Loucy (cell line): Measurements from ENCODE around the gene SKIC8.
A peak's percentile ranks its signal among the peaks of the same experiment; 100 is the strongest.

Experiments
- H2AFZ ChIP-seq: fragments of 200-600 bp; sonication (generic); 2 replicates; pipeline ENCODE4 v1.6.0; 2016; ENCODE audit warnings: antibody characterized with exemption, mild to moderate bottlenecking, low read length, moderate library complexity
- H3F3A ChIP-seq: fragments of 200-600 bp; 2 replicates; pipeline ENCODE4 v1.6.0; 2016; ENCODE audit warnings: antibody characterized with exemption, low read depth, mild to moderate bottlenecking
- H3K27me3 ChIP-seq: fragments of 200-600 bp; sonication (generic); 2 replicates; pipeline ENCODE4 v1.6.1; 2014; ENCODE audit warnings: low read length, mild to moderate bottlenecking; ENCODE audit not compliant: insufficient read depth, poor library complexity, severe bottlenecking
- H3K36me3 ChIP-seq: fragments of 200-600 bp; sonication (generic); 2 replicates; pipeline ENCODE4 v1.6.1; 2016; ENCODE audit warnings: low read length; ENCODE audit not compliant: insufficient read depth
- H3K4me1 ChIP-seq: fragments of 200-600 bp; sonication (generic); 2 replicates; pipeline ENCODE4 v1.5.1; 2014; ENCODE audit warnings: low read length, mild to moderate bottlenecking; ENCODE audit not compliant: insufficient read depth, poor library complexity, severe bottlenecking
- H3K4me2 ChIP-seq: fragments of 200-600 bp; sonication (generic); 2 replicates; pipeline ENCODE4 v1.6.0; 2014; ENCODE audit warnings: antibody characterized with exemption, low read length, low read depth, mild to moderate bottlenecking; ENCODE audit not compliant: poor library complexity, severe bottlenecking
- H3K4me3 ChIP-seq: fragments of 200-600 bp; sonication (generic); 2 replicates; pipeline ENCODE4 v1.5.1; 2014; ENCODE audit warnings: low read length, mild to moderate bottlenecking, mixed read lengths; ENCODE audit not compliant: poor library complexity, severe bottlenecking
- H3K79me2 ChIP-seq: fragments of 200-600 bp; sonication (generic); 2 replicates; pipeline ENCODE4 v1.6.1; 2014; ENCODE audit warnings: low read length; ENCODE audit not compliant: insufficient read depth
- H3K9ac ChIP-seq: fragments of 200-600 bp; sonication (generic); 2 replicates; pipeline ENCODE4 v1.6.0; 2014; ENCODE audit warnings: mild to moderate bottlenecking, low read depth, low read length, moderate library complexity; ENCODE audit not compliant: poor library complexity, severe bottlenecking
- H3K9me2 ChIP-seq: fragments of 200-600 bp; sonication (generic); replicated peaks from 2 replicates; pipeline ENCODE4 v1.6.1; 2016; ENCODE audit warnings: low read depth, low read length, mixed read lengths
- H3K9me3 ChIP-seq: fragments of 200-600 bp; sonication (generic); 2 replicates; pipeline ENCODE4 v1.6.1; 2014; ENCODE audit warnings: mild to moderate bottlenecking, antibody characterized with exemption, low read length, low read depth; ENCODE audit not compliant: insufficient read depth
- H4K20me1 ChIP-seq: fragments of 200-600 bp; sonication (generic); 2 replicates; pipeline ENCODE4 v1.6.0; 2014; ENCODE audit warnings: antibody characterized with exemption, low read length, mild to moderate bottlenecking; ENCODE audit not compliant: insufficient read depth, poor library complexity, severe bottlenecking
- CTCF ChIP-seq: fragments of 200-600 bp; sonication (generic); conservative IDR thresholded peaks from 2 replicates; pipeline ENCODE4 v1.5.1; 2014; ENCODE audit warnings: mild to moderate bottlenecking, antibody characterized with exemption, low read length
- EZH2phosphoT487 ChIP-seq: fragments of 200-600 bp; IDR thresholded peaks from 2 replicates; pipeline ENCODE4 v1.6.1; 2018; ENCODE audit warnings: antibody characterized with exemption, mild to moderate bottlenecking, moderate library complexity, borderline replicate concordance

The SKIC8 gene

GRCh38 chr15:78291052-78291451, 8.4 kb downstream of the SKIC8 start:
- H3K9me3 ChIP-seq: no peaks in the 10 kb centered on the region
- H3K4me2 ChIP-seq: no peak overlapping the region
- H3K36me3 ChIP-seq: no peaks in the 10 kb centered on the region; the same call in 1 of the 2 replicates

GRCh38 chr15:78290222-78290621, 9.2 kb downstream of the SKIC8 start:
- H3K9me3 ChIP-seq: no peaks in the 10 kb centered on the region
- H3K27me3 ChIP-seq: no peaks in the 10 kb centered on the region
- no peak overlapping the region for H3K4me2 ChIP-seq
- H4K20me1 ChIP-seq: no peaks in the 10 kb centered on the region
- H3K36me3 ChIP-seq: no peaks in the 10 kb centered on the region; the same call in 1 of the 2 replicates
- no peaks in the 10 kb centered on the region for H3K9me2 ChIP-seq
- H3K9ac ChIP-seq: no peak overlapping the region
- H3K79me2 ChIP-seq: no peaks in the 10 kb centered on the region
- H3F3A ChIP-seq: no peaks in the 10 kb centered on the region
- no peaks in the 10 kb centered on the region for H3K4me1 ChIP-seq
- H2AFZ ChIP-seq: no peak overlapping the region
- H3K4me3 ChIP-seq: no peak overlapping the region
- no peak for TF ChIP-seq EZH2phosphoT487
- TF ChIP-seq CTCF: no peak

More at GRCh38 chr15:78291052-78291451, 8.4 kb downstream of the SKIC8 start:
- TF ChIP-seq EZH2phosphoT487 (no peak), CTCF (no peak)
- Histone ChIP-seq H3K9ac (no peak overlapping the region), H3K4me1 (no peaks in the 10 kb centered on the region), H4K20me1 (no peaks in the 10 kb centered on the region), H2AFZ (no peak overlapping the region), H3F3A (no peaks in the 10 kb centered on the region), H3K79me2 (no peaks in the 10 kb centered on the region), H3K9me2 (no peaks in the 10 kb centered on the region), H3K27me3 (no peaks in the 10 kb centered on the region), H3K4me3 (no peak overlapping the region)

- Histone ChIP-seq H3K9ac (no peak overlapping the region), H3K4me1 (no peaks in the 10 kb centered on the region), H3K9me2 (no peaks in the 10 kb centered on the region), H3K27me3 (no peaks in the 10 kb centered on the region), H3F3A (no peaks in the 10 kb centered on the region), H3K9me3 (no peaks in the 10 kb centered on the region), H2AFZ (no peak overlapping the region), H3K36me3 (peaks cover 17% of the 10 kb centered on the region; the same call in 1 of the 2 replicates), H3K4me2 (no peak overlapping the region), H3K4me3 (no peak overlapping the region), H4K20me1 (no peaks in the 10 kb centered on the region), H3K79me2 (no peaks in the 10 kb centered on the region)
- TF ChIP-seq EZH2phosphoT487 (no peak), CTCF (peak; percentile 31; the same call in 1 of the 2 replicates)
These were observed 14.7 kb downstream of the SKIC8 start for GRCh38 chr15:78284758-78285157.
